RPMI7951 (cell line): ENCODE results near the gene MAP2K1. TPM values are rescaled to one million over a fixed set of nuclear protein-coding genes. Genes with fewer than 3 reads are reported as not detected.
A peak's percentile ranks its signal among the peaks of the same experiment; 100 is the strongest.
"Not testable (repeated sequence)": the region's sequence is repeated elsewhere in the genome, so short reads cannot be mapped to it uniquely, and the experiment has no call there.

Source experiments
- DNase-seq: peaks from one replicate; pipeline ENCODE4 v3.0.0-alpha.2; 2012; ENCODE audit warnings: low read depth
- total RNA-seq: library from RNA; depleted of rRNA; stranded (reverse); fragments of >200 nt; shearing (Covaris generic); gene quantifications from 2 replicates; pipeline ENCODE4 v1.2.3, GENCODE V29; 2014

Gene MAP2K1
- total RNA-seq, 1 experiment from 2014 or later: 73.4 TPM

DNA sequence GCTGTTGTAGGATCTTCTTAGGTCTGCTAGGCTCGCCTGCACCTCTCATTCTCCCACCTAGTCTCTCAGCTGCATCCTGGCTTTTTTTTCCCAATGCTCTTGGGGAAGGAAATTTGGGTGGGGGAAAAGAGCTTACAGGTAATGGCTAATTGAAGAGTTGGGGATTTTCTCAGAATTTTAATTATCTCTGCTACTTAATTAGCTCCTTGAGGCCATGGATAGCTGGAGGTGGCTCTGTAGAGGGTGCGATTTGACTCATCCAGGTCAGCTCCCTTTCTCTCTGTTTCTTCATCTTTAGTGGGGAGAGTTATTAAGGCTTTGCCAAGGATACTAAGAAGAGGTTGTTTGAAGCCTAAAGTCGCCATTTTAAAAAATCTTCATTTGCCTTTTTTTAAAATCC, 88.3 kb downstream of the MAP2K1 start:
- DNase-seq: no peak

DNA sequence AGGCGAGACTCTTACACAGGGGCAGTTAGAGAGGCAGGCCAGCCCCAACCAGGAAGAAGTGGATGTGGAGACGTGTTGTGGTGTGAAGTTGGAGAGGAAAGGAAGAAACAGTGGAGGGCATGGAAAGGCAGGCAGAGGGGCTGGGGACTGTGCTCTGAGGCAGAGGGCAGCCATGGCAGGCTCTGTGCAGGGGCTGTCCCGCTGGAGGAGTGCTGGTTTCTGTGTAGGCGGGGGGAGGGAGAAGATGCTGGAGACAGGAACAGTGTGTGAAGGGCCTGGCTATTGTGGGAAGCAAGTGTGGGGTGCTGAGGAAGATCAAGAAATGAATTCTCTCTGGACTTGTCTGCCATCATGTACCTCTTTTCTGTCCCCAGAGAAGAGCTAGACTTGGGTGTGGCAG, 89.8 kb downstream of the MAP2K1 start:
- DNase-seq: no peak

DNA sequence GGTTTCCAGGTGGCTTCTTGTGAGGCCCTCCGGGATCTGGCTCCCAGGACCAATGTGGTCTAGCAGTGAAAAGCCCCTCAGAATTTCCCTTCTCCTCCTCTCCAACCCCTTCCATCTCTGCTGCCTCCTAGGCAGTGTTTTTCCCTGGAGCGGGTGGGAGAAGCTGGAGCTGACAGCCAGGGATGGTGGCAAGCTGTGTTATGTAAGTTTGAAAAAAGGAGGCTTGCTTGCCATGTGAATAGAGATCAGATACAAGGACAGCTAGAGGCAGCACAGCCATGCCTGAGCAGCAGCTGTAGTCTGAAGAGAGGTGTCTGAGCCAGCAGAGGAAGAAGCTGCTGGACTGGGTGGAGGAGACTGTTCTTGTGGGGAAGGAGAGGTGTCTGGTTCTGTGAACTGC, 90.3 kb downstream of the MAP2K1 start:
- no peak for DNase-seq

DNA sequence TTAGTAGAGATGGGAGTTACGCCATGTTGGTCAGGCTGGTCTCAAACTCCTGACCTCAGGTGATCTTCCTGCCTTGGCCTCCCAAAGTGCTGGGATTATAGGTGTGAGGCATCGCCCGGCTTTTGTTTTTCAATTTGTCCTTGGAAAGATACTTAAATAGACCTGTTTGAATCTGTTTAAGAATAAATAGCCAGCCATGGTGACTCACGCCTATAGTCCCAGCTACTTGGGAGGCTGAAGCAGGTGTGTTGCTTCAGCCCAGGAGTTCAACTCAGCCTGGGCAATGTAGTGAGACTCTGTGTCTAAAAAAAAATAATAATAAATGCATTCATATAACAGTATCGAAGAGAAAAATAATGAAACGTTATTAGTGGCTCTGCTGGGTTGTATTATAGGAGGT, 93.6 kb downstream of the MAP2K1 start:
- DNase-seq: no peak

DNA sequence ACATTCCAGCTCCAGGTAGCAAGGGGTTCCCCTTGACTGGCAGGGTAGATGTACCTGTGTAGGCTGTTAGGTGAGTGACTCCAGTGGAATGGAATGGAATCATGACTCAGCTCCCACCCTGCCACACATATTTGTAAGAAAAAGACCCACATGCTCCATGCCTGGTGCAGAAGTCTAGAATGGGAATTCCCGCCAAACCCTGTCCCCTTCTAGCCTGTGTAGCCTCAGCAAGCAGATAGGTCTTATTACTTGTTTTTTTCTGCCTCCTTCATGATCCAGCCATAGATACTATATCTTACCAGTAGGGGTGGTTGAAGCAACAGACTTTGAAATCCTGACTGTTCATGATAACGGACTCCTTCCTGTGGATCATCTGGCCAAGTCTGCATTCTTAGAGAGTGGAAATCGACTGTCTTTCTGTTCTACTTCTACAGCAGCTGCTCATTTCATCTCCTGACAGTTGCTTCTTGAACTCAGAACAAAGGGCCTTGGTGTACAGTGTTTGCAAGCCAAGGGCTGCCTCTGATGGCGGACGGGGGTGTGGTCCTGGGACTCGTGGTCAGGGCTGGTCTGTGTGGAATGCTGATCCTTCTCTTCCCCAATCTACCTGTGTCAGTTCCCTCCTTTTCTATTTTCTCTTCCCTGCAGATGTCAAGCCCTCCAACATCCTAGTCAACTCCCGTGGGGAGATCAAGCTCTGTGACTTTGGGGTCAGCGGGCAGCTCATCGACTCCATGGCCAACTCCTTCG, 94.6 kb downstream of the MAP2K1 start:
- DNase-seq: no peak

DNA sequence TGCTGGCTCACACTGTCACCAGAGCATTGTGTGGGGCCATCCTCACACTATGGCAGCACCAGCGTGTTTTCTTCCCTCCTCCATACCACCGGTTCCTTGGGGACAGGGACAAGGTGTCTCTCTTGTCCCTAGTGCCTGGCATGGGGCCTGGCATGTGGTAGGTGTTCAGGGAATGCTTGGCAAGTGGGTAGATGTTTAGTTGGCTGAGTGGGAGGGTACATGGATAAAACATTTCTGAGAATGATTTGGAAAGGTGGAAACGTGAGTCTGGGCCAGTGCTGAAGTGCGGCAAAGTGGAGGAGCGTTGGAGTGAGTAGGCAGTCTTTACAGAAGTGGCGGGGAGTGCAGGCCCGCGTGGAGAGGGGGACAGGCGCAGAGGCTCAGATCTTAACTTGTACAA, 95.8 kb downstream of the MAP2K1 start:
- DNase-seq: no peak

DNA sequence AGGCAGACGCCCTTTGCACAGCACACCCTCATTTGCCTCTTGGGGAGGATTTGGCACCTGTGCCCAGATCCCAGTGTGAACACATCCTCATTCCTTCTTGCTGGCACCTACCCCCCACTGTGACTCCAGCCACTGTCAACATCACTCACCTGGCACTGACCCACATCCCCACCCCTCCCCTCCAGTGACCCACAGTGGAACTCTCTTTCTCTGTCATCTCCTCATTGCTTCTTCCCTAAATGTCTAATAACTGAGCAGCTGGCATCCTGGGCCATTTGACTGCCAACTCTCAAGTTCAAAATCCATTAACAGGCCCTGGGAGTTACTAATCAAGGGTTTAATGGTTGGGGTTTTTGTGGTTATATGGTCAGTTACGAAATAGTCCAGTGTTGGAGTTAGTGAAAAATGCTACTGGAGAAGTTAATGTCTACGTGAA, 96.4 kb downstream of the MAP2K1 start:
- peak; percentile 75 for DNase-seq

DNA sequence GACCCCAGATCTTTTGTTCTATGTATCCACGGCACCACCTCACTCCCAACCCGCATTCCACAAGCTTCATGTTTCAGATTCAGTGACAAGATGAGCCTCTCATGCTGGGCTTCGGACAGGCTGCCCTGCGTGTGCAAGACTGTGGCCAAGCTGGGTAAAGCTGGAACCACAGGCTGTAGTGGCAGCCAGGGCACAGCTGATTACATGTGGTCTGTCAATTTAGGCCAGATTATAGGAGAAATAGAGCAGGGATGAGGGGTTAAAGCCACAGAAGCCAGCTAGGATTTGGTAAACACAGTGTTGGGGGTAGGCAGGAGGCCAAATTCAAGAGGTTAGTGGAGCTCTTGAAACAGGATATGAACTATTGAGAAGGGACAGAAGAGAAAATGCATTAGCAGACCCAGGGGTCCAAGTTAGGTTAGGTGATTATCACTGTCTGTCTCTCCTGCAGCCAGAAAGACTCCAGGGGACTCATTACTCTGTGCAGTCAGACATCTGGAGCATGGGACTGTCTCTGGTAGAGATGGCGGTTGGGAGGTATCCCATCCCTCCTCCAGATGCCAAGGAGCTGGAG, 97.9 kb downstream of the MAP2K1 start:
- no peak for DNase-seq

DNA sequence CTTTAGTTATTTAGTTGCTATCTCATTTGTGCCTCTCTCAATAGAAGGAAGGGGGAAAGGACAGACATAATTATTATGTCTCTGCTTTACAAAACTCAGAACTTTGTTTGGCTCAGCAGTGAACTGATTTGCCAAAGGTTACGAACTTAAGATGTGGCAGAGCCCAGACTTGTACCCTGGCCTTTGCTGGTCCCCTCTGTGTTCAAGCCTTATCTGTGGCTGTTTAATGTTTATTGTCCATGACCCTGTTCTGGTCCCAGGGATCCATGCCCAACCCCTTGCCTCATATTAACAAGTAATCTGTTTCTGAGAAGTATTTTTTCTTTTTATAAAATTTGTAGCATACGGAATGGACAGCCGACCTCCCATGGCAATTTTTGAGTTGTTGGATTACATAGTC, 100.2 kb downstream of the MAP2K1 start:
- DNase-seq: no peak

DNA sequence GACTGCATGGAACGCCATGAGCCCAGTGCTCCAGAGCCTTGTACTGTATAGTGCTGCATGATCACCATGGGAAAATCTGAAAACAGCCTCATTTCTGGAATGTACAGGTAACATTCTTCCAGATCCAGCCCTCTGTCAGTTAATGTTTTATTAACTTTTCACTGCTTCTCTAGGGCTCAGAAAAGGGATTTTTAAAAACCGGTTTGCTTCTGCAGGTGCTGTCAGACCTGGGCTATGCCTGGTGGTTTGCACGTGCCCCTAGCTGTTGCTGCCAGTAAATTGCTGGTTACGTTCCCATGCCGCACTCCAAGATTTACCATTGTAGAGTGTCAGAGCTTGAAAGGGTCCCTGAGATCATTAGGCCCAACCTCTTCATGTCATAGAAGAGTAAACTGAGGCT, 101.8 kb downstream of the MAP2K1 start:
- no peak for DNase-seq

DNA sequence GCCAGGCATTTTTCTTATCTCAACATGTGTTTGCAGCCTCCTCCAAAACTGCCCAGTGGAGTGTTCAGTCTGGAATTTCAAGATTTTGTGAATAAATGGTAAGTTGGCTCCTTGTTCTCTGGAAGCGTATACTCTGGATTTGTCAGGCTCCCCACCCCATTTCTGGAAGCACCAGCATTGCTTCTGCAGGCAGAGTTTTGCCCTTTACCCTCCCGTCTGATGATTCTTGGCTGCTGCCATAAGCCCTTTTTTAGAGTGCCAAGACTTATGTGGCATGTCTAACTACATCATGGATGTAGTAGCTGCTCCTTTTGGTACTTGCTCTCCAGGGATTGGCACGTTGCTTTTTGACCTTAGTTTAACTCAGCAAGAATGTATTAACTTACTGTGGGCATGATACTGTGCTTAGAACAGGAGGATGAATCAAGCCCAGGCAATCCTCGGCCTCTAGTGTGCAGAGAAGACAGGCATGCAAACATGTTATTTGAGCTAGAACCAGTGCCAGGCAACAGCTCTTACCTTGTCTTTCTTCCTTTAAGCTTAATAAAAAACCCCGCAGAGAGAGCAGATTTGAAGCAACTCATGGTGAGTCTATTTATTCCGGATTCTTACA, 102.6 kb downstream of the MAP2K1 start:
- no peak for DNase-seq

DNA sequence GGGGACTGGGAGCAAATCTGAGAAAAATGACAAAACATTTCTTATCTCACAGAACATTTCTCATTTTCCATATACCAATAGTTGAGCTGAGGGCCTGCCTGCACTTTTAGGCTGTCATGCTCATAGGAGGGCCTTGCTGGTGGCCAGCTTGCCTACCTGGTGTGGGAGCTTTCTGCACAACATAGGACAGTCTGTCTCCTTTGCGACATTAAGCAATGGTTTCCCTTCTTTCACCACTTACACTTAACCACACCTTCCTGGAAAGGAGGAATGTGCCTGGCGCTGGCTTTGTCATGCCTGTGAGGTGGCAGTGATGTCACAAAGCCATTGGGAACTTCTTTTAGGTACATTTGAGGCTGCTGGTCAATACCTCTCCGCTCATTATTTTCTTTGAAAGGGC, 105.1 kb downstream of the MAP2K1 start:
- DNase-seq: no peak

DNA sequence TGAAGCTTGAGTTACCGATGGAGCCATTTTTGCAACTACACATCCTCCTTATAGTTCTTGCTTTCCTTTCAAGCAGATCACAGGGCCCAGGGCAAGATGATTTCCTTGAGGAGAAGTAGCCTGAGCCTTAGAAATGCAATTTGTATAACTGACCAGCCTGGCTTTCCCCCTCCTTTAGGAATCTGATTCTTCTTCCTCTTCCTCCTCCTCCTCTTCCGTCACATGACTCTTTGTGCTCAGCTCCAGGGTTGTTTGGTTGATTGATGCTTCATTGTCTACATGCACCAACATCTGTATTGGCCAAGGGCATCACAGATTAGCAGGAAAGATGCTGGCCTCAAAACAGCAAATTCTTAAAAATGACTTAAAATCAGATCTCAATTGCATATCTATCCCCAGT, 107.5 kb downstream of the MAP2K1 start:
- no peak for DNase-seq

DNA sequence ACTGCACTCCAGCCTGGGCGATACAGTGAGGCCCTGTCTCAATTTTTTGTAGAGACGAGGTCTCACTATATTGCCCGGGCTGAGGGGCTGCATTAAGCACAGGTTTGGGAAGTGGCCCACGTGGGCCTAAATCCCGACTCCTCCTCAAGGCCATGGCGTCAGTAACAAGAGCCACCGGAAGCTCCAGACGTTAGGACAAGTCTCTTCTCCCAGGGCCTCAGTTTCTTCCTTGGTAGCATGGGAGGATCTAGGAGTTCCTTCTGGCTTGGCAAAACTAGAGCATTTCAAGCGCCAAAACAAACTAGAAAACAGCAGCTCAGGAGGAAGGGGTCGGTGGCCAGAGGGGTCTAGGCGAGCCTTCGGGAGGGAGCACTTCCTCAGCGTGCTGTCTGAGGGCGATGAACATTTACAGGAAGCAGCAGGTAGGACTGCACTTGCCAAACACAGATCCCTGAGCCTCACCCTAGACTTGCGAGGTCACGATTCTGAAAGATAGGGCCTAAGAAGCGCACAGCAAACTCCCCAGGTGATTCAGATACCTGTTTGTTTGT, 110.3 kb downstream of the MAP2K1 start:
- no peak for DNase-seq

DNA sequence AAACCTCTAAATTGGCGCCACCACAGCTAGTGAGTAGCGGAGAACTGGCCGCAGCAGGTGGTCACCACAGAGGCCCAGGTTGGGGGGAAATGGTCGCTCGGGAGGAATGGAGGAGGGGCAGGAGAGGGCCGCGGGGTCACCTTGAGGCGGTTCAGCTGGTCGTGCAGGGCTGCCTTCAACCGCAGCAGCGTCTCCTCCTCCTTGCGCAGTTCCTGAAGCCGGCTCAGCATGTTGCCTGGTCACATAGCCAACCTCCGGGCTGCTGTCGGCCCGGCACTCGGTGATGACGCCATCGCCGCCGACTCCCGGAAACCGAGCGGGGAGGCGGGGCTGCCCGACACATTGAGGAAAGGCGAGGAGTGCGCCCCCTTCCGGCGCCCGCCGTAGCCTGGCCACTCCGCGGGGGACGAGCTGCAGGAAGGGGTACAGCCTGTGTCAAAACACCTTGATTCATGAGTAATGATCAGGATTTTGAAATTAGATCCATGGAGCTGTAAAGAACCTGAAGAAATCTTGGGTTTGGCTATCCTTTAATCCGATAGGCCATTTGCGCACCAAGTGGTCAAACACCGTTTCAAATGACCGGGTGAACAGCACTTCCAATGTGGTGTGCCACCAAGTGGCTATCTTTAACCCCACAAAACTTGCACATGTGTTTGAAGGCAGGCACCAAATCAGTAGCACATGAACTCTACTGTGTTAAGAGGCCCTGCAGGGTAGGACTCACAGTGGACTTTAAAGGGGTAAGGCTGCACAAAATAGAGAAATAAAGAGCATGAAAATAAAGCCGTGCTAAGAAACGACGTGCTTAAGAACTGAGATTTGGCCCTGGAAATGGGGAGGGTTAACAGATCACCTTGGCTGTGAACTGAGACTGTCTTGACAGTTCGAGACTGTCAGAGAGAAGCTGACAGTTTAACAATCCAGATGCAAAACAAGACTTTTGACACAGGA, 111.1 kb downstream of the MAP2K1 start, which contains the start of gene SNAPC5:
TSS of gene SNAPC5 (minus strand) at position 261 of the 954 bp plus-strand sequence. CDS start at position 230, 31 bp downstream.
- peak; percentile 90 for DNase-seq

DNA sequence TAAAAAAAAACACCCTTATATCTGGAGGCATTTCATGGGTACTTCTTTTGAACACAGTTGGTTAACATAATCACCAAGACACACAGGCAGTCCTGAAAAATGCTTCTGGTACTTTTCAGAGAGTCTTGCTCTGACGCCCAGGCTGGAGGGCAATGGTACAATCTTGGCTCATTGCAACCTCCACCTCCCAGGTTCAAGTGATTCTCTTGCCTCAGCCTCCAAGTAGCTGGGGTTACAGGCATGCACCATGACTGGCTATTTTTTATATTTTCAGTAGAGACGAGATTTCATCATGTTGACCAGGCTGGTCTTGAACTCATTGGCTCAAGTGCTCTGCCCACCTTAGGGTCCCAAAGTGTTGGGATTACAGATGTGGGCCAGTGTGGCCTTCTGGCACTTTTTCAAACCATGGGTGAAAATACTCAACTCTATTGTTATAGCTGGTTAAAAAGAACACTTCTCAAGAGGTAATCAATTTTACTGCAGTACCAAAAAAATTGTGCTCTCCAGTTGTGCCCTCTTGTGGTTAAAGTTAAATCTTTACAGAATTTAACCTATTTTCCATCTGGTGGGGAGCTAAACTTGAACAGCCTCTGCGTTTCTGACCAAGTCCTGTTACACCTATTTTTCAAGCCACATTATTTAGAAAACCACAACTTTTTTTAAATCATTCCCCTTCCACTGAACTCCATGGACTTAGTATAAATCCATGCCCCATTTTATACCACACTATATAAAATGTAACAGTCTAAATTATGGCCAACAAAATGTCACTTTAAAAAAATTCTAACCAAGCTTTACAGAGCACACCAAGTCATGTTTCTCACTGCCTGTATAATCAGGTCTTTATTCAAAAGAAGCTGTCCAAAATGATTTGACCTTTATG, 112.0 kb downstream of the MAP2K1 start:
- DNase-seq: peak; percentile 46

DNA sequence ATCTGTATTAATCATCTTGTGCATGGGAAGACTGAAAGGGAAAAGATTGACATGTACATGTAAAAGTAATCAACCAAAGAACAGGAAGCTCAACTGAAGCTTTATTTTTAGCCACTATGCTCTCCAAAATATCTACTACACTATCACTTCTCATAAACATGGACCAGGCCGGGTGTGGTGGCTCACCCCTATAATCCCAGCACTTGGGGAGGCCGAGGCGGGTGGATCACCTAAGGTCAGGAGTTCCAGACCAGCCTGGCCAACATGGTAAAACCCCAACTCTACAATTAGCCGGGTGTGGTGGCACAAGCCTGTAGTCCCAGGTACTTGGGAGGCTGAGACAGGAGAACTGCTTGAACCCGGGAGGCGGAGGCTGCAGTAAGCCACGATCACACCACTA, 113.6 kb downstream of the MAP2K1 start:
- not testable (repeated sequence) for DNase-seq

DNA sequence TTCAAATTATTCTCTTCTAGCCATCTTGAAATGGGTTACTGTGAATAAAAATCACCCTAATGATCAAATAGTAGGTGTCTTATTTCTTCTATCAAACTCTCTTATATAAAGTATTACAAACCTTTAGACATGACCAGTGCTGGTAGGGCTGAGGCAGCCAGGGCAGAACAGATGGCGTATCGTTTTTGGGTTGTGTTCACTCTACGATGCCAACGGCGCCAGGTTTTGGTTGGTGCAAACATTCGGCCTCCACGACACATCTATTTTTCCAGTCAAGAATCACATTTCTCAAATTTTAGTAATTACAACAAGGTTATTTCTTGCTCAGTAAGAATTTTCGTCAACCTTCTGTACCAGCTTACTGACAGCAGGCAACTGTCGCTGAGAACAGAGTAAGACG, 115.8 kb downstream of the MAP2K1 start:
- DNase-seq: no peak

DNA sequence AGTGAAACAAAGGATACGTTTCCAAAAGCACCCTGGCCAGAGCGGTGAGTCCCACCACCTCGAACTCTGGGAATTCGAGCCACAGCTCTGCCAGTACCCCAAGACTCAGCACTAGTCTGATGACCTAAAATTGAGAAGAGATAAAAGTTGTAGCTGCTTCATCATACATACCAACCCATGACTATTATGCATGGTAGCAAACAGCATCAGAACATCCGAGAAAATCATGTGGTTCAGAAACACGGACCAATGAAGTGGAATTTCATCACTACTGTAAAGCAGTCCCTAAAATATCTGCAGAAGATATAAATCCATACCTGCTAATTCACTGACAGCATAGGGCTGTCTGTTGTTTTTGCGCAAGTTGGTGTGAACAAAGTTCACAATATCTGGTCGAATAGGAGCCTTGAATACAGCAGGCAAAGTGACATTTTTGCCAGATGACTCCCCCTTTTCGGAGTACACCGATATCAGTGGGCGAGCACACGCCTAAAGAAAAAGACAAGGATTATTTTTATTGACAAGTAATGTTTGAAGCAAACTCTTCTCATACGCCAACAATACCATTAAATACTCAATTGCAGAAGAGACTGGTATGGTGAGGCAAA, 116.4 kb downstream of the MAP2K1 start:
- DNase-seq: not testable (repeated sequence)
